HG03196 (cell line): ENCODE data around the gene GAB2.

Source experiments
- ATAC-seq: cut with Tn5 transposase; IDR thresholded peaks from one replicate; pipeline ENCODE4 v1.9.1; 2021; ENCODE audit not compliant: unreplicated experiment

The GAB2 gene

GRCh38 chr11:78428266-78428636 is 10.6 kb upstream of the GAB2 start:
- ATAC-seq = no peak

DNA sequence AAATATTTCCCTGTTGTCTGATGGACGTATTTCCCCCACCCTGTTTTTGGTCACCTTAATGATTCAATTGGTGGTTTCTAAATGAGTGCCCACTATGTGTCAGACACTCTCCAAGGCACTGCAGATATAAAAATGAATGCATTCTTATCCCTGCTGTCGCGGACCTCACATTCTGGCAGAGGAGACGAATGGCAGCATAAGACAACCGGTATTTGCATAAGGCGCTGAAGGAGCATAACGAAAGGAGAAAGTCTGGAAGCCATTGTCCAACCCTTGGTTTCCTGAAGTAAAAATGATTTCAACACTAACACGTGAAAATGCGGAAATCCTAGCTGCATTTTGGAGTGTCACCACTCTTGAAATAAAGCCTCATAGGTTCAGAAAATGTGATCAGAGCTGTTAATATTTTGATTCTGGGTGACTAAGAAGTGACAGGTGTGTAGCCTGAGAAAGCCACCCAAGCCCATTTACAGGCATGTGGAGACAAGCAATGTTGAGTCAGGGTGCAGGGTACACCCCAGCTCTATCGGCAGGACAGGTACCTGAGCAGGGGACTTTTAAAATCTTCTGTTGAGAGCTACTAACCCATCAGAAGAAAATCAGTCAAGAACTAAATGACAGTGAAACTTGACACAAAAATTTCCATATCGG is 10.1 kb upstream of the GAB2 start:
- ATAC-seq = peak; percentile 38

DNA sequence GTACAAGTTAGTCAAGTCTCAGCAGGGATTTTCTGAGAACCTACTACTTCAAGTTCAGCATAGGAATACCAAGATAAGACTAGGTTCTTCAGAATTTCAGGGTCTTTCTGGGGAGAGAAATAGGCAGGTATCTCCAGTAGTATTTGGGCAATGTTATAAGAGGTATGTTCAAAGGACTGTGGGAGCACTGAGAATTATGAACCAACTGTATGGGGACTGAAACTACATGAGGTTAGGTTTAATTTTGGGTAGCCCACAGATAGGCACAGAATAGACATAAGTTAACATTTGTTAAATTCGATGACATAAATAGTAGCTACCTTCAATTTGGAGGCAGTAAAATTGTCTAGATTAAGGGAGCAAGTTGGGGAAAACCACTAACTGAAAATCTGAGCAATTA is 9.2 kb upstream of the GAB2 start:
- ATAC-seq = no peak

DNA sequence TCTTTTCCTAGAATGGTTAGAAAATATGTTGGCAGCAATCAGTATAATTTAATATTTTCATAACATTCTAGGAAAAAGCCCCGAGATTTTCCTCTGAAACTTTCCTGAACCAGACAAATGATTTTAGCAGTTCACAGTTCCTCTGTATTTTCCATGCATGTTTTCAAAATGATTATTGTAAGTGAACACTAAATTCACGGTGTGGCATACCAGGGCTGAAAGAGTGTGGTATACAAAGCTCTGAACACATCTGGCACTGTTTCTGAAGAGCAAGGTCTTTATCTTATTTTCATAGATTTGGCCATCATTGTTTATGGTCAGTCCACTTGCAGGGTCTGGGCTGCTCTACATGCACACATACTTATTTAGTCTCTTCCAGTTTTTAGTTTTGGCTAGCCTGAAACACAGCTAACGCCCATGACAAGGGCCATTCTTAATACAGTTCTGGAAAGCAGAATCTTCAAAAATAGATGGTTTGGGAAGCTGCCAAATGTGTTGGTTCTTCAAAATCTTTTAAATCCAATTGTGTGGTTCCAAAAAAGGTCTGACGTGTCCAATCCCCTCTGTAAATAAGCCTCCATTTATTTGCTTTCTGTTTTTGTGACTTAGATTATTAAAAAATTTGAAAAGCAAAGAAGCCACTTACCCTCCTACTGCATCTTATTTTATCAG is 7.9 kb upstream of the GAB2 start:
- no peak for ATAC-seq

DNA sequence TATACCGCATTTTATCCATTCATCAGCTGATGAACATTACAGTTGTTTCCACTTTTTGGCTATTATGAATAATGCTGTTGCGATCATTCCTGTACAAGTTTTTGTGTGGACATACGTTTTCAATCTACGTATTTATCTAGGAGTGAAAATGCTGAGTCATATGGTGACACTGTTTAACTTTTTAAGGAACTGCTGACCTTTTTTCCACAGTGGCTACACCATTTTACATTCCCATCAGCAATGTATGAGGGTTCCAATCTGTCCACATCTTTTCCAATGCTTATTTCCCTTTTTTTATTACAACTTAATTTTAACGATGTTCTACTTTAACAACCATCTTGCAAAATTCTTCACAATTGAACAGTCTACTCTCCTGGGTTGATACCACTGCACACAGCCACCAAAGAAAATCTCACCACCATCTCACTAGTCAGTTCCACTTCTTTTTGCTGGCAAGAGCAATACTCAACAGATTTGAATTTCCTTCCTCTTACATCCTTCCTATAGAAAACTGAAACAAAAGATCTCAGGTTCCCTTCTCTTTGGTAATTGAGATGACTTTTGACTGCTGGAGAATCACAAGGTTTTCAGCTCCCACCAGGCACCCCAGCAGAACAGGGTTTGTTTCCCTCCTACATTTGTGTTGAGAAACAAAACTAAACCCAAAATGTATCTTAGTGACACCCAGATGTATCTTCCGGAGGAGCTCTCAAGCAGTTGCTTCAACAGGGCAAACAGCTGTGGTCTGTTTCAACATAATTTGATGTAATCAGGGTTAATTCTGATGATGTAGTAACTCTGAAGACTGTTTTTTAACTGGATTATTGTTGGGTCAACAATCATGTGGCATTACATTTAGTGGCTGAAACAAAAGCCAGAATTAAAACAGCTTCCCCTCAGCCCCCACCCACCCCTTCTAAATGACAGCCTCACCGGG is 7.0 kb upstream of the GAB2 start:
- no peak for ATAC-seq

GRCh38 chr11:78423241-78423640 is 5.6 kb upstream of the GAB2 start:
- no peak for ATAC-seq

DNA sequence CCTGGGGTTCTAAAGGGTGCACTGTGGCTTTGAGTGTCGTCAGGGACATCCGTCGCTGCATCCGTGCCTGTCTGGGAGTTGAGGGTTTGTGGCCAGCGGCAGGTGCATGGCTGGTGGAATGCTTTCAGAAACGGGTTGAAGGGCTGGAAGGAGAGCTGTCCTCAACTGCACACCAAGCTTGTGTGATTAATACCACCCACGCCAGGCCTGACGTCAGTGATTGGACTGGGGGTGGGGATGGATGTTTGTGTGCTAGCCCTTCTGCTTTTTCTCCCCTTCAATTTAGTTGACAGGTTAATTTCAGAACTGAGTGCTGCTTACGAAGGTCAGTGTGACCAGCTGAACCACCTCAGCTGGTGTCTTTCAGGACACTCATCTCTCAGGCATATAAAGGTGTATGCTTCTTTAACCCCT is 3.2 kb upstream of the GAB2 start:
- no peak for ATAC-seq

DNA sequence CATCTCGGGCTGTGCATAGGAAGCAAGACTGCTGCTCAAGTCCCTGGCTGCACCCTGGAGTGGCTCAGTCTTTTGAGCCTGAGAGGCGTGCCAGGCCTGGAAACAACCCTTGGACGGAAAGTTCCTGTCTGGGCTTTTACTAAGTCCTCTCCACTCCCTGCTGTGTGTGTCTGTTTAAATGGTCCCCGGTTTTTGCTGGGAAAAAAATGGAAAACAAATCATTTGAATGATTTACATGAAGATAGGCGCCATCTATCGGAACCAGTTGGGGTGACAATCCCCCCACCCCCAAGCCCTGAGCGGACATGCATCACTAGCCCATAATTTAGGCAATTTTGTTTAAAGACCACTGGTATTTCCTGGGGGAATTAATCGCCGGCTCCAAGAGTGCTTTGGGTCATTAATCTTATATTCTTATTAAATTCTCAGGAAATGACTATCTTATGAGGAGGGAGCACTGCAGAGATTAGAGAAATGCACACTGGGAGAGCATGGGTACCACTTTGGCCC is 2.7 kb upstream of the GAB2 start:
- no peak for ATAC-seq

GRCh38 chr11:78419327-78419726 is 1.7 kb upstream of the GAB2 start:
- ATAC-seq = no peak

DNA sequence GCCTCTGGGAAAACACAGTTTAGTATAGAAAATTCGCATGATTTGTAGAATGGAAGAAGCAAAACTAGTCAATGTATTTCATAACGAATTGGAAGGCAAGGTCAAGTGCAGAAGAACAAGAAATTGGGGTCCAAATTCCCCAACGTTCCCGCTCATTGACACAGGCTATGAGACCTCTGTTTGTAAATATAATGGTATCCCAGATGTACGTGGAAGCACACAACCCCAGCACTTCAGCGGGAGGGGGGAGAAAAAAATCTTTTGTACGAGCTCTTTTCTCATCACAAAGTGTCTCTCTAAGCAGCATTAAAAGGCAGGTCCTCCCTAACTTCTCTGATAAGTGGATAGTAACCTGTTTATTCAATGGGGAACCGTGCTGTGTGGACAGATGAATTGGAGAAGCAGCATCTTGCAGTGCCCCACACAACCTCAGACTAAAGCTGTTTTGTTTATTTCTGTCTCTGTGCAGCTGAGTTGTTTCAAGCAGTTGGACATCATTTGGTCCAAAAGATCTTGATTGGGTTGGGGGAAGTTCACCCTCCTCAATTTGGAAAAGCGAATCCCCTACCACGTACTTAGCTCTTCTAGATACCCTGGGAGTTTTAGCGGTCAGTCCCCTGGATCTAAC is 1.1 kb upstream of the GAB2 start:
- ATAC-seq = no peak

- peak; percentile 47 for ATAC-seq
Measured at GRCh38 chr11:78417888-78418583, 416 bp upstream of the GAB2 start.

GRCh38 chr11:78416285-78417174 is 1.1 kb downstream of the GAB2 start:
- ATAC-seq = peak; percentile 54

DNA sequence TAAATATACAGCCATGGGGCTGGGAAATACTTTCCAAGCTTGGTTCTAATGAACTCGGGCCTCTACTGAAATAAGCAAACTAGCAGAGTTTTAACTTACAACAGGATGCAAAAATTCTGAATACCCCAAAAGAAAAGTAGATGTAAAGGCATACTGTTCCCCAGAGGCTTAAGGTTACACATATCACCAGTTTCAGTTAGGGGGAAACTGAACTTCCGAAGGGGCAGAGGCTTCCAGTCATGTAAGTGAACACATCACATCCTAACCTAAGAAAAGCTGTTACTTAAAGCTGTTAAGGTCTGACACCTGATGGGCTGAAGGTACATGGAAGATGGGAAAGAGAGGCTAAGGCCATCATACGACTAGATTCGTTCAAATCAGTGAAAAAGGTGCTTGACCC is 2.3 kb downstream of the GAB2 start:
- no peak for ATAC-seq

DNA sequence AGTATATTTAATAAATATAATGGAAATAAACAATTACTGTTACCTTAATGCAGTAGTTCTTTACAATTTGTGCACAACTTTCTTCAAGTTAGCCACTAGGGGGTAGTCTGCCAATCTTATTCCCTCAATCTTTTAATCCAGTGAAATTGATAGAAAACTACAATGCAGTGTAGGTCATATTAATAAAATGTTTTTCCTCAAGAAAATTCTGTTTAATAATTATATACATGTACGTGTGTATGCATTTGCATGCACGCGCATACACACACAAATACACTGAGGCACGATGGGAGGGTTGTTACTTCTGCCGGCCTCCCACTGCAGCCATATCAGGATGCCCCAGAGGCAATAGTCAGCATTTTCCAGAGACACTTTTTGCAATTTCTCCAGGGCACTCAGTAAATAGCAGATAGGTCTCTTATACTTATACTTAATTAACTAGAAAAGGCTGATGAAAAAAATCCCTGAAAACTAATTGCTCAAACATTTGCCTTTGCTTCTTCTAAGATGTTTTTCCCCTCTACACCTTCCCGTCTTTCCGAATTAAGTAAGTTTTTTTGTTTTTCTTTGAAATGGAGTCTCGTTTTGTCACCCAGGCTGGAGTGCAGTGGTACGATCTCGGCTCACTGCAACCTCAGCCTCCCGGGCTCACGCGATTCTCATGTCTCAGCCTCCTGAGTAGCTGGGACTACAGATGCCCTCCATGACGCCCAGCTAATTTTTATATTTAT is 3.1 kb downstream of the GAB2 start:
- ATAC-seq = no peak

- ATAC-seq = no peak
Measured at GRCh38 chr11:78408619-78409018, 9.0 kb downstream of the GAB2 start.

DNA sequence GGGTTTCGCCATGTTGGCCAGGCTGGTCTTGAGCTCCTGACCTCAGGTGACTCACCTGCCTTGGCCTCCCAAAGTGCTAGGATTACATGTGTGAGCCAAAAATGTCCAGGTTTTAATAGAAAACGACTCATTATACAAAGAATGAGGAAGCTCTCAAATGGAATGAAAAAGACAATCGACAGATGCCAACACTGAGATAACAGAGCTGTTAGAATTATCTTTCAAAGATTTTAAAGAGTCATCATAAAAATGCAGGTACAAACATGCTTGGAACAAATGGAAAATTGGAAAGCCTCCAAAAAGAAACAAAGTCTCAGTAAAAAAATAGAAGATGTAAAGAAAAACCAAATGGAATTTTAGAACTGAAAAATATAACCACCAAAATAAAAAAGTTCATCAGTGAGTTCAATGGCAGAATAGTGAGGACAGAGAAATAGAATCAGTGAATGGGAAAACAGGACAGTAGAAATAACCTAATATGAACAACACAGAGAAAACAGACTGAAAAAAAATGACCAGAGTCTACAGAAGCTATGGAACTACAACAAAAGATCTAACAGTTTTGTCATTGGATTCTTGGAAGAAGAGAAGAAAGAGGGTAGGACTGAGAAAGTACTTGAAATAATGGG is 10.9 kb downstream of the GAB2 start:
- ATAC-seq = no peak

DNA sequence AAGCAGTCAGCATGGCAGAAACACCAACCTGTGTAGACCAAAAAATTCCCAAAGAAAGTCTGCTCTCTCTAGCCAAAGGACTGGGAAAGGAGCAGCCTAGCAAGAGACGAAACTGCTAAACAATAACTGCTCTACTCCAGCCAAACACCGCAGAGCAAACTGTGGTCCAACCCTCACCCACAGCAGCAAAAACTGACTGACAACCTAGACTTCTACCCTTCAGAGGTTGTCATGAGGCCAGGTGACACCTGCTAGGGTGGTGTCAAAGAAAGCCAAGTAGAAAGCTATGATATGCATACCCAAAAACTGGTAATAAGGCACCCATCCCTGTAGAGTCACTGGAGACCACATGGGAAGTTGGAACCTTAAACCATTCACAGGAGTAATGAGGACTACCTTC is 11.8 kb downstream of the GAB2 start:
- no peak for ATAC-seq

DNA sequence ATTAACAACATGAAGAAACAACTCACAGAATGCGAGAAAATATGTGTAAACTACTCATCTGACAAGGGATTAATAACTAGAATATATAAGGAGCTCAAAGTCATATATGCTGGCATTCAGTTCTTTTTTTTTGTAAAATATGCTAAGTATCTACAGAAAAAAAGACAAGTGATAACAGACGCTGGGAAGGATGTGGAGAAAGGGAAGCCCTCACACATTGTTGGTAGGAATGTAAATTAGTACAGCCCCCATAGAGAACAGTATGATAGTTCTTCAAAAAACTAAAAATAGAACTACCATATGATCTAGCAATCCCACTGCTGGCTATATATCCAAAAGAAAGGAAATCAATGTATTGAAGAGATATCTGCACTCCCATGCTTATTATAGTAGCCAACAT is 13.8 kb downstream of the GAB2 start:
- no peak for ATAC-seq

GRCh38 chr11:78402847-78403246 is 14.8 kb downstream of the GAB2 start:
- ATAC-seq = no peak
